Left ventricle myocardium inferior (tissue), 1 donor: ENCODE data around the gene LGALSL. TPM values are rescaled to one million over a fixed set of nuclear protein-coding genes. Genes with fewer than 3 reads are reported as not detected.

Experiments
- DNase-seq: peaks from one replicate; pipeline ENCODE4 v3.0.0-alpha.2; 2020
- H3K27ac ChIP-seq: fragments of 200-600 bp; replicated peaks from 2 replicates; pipeline ENCODE4 v1.8.0; 2021
- H3K27me3 ChIP-seq: fragments of 200-600 bp; 2 replicates; pipeline ENCODE4 v1.8.0; 2021; ENCODE audit warnings: low read depth
- H3K36me3 ChIP-seq: fragments of 200-600 bp; 2 replicates; pipeline ENCODE4 v1.8.0; 2021
- H3K4me1 ChIP-seq: fragments of 200-600 bp; 2 replicates; pipeline ENCODE4 v1.8.0; 2021
- H3K4me3 ChIP-seq: fragments of 200-600 bp; 2 replicates; pipeline ENCODE4 v1.8.0; 2021; ENCODE audit warnings: mild to moderate bottlenecking, moderate library complexity
- H3K9me3 ChIP-seq: fragments of 200-600 bp; replicated peaks from 2 replicates; pipeline ENCODE4 v1.8.0; 2021
- intact Hi-C: fragments of 100-400 bp; cut with micrococcal nuclease; formaldehyde crosslinking; loops from one replicate; pipeline ENCODE4 v1.11.0; 2022
- total RNA-seq: library from RNA; stranded (reverse); fragmentation: NEBNext Ultra II Directional; extraction: Animal tissue kit (Norgen Biotek cat#: 25700); gene quantifications from one replicate; pipeline ENCODE4 v1.2.1, GENCODE V29; 2021
- TF ChIP-seq, protein P1 (sequence below): fragments of 200-600 bp; IDR thresholded peaks from 2 replicates; pipeline ENCODE4 v1.8.0; 2021; ENCODE audit warnings: antibody characterized with exemption, mild to moderate bottlenecking, borderline replicate concordance
- donor health status: DM: no; HTN: yes; CAD: no; lungs with severe emphysema.

Gene LGALSL
- total RNA-seq, 1 donor from 2014 or later: 8.1 TPM

DNA sequence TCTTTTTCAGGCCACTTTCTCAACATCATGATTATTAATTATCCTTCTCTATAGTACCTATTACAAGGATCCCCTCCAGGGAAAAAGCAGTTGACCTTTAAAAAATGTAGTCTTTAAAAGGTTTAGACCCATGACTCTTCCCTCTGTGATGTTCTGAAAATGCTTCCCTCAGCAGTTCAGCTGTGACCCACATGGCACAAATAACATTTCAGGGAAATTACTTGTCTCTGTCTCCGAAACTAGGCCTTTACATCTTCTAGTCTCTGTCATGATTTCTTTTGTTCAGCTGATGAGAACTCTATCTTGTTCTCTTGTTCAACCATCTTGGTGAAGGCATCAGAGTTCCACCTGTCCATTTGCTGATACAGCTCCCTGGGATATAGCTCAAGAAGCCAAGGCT lies 28.3 kb downstream of the LGALSL start:
- DNase-seq: no peak
- H3K4me1 ChIP-seq: peaks cover 16% of the 10 kb centered on the region
- no peak overlapping the region for H3K27ac ChIP-seq
- H3K9me3 ChIP-seq: no peaks in the 10 kb centered on the region
- no peak overlapping the region for H3K4me3 ChIP-seq
- TF ChIP-seq, protein P1, sequence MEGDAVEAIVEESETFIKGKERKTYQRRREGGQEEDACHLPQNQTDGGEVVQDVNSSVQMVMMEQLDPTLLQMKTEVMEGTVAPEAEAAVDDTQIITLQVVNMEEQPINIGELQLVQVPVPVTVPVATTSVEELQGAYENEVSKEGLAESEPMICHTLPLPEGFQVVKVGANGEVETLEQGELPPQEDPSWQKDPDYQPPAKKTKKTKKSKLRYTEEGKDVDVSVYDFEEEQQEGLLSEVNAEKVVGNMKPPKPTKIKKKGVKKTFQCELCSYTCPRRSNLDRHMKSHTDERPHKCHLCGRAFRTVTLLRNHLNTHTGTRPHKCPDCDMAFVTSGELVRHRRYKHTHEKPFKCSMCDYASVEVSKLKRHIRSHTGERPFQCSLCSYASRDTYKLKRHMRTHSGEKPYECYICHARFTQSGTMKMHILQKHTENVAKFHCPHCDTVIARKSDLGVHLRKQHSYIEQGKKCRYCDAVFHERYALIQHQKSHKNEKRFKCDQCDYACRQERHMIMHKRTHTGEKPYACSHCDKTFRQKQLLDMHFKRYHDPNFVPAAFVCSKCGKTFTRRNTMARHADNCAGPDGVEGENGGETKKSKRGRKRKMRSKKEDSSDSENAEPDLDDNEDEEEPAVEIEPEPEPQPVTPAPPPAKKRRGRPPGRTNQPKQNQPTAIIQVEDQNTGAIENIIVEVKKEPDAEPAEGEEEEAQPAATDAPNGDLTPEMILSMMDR: no peak
- no peaks in the 10 kb centered on the region for H3K36me3 ChIP-seq
- intact Hi-C loops: no loop called here
- no peaks in the 10 kb centered on the region for H3K27me3 ChIP-seq

DNA sequence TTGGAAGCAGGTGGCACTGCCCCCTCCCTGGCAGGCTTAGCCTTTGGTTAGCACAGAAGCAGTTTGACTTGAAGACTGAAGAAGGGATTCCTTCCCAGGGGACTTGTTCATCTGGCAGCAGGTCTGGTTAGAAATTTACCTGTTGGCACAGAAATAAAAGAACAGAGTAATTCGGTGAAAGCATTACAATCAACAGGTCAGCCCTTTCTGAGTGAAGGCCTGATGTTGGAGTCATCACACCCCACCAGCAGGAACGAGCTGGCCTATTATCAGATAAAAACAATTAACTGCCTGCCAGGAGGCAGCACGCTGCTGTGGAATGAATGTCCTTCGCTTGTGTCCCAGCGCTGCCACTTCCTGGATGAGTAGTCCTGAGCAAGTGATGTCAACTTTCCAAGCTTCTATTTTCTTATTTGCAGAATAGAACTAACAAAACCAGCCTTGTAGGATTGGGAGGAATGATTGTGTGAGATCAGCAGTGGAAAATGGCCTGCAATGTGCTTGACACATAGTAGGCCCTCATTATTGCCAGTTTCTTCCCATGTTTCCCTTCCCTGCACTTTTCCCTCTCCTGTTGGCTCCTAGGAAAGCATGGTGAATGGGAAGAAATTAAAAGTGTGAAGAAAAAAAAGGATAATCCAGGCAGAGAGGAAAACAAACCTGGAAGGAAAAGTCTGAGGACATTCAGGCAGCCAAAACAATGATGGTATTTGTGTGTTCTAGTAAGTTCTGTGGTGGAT lies 29.0 kb downstream of the LGALSL start:
- DNase-seq: no peak
- no peaks in the 10 kb centered on the region for H3K27me3 ChIP-seq
- H3K27ac ChIP-seq: no peak overlapping the region
- TF ChIP-seq, protein P1: no peak
- H3K4me3 ChIP-seq: no peak overlapping the region
- H3K9me3 ChIP-seq: no peaks in the 10 kb centered on the region
- H3K4me1 ChIP-seq: peaks cover 21% of the 10 kb centered on the region
- H3K36me3 ChIP-seq: no peaks in the 10 kb centered on the region
- intact Hi-C loops: no loop called here

DNA sequence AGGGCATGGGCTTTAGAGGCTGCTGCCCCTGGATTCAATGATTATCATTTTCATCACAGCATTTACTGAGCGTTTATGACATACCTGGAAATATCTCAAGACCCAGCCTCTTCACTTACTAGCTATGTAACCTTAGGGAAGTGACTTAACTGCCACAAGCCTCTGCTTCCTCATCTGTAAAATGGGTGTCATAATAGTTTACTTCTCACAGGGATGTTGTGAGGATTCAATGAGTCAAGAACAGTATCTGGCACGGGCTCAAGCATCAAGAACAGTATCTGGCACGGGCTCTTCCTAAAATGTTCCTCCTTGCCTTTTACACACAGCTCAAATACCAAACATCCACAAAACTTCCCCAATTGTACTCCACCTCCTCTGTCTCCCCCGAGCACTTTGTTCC lies 31.4 kb downstream of the LGALSL start:
- TF ChIP-seq, protein P1: no peak
- DNase-seq: no peak
- no peak overlapping the region for H3K4me3 ChIP-seq
- H3K4me1 ChIP-seq: peaks cover 32% of the 10 kb centered on the region
- H3K27me3 ChIP-seq: no peaks in the 10 kb centered on the region
- no peaks in the 10 kb centered on the region for H3K36me3 ChIP-seq
- H3K9me3 ChIP-seq: no peaks in the 10 kb centered on the region
- intact Hi-C loops: loop anchor here (5.0 kb wide), 1 partner anchor 153 kb away; no protein-coding TSS in a partner anchor
- H3K27ac ChIP-seq: no peak overlapping the region

DNA sequence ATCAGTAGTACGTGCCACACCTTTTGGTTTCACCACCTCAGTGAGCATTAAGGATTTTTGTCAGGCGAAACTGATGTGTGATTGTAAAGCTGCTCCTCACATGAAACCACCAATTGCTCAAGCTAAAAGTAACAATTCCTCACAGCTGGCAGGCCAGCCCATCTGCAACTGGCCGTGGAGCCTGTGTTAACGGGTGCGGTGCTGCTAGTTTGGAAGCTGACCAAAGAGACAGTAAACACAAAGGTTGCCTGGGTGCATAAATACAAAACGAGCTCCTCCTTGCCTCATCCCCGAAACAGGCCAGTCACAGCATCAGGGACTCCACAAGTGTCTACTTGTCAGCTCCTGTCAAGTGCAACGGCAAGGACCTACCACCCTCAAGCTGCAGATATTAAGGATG lies 32.0 kb downstream of the LGALSL start:
- Histone ChIP-seq H3K9me3 (no peaks in the 10 kb centered on the region), H3K36me3 (no peaks in the 10 kb centered on the region), H3K27ac (no peak overlapping the region), H3K4me1 (peaks cover 32% of the 10 kb centered on the region), H3K27me3 (no peaks in the 10 kb centered on the region), H3K4me3 (no peak overlapping the region)
- intact Hi-C loops: loop anchor here (5.0 kb wide), 1 partner anchor 154 kb away; no protein-coding TSS in a partner anchor
- TF ChIP-seq, protein P1: no peak
- DNase-seq: peak; percentile 26

DNA sequence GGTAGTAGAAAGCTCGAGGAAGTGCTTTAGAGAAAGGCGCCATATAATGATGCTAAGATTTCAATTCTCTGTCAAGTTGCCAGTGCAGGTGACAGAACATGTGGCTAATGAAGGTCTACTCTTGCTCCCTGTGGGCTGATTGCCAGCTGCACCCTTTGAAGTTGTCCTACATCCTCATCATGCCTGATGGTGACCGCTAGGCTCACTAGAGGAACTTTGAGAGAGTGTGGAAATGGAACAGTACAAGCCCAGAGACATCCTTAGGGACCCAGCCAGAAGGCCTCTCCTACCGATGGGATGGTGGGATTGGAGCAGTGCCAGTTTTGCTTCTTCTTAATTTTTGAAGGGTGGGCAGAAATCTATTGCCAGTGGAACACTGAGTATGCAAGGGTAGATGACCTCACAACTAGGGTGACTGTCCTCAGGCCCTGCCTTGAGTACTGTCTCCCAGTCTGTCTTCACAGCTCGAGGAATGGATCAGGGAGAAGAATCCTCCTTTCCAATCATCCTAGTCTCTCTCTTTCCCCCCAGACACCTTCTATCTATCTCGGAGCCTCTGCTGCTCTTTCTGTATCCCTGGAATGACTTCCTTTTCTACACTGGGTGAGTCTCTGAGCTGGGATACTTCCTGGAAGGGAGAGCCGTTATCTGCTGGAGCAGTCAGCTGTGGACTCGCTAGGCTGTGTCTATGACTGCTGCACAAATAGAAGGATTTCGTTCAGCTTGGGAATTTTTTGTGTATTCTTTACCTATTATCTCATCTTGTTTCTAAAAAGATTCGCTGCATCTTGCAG lies 33.5 kb downstream of the LGALSL start:
- DNase-seq: no peak
- intact Hi-C loops: loop anchor here (5.0 kb wide), 1 partner anchor 155 kb away; no protein-coding TSS in a partner anchor
- no peak overlapping the region for H3K4me3 ChIP-seq
- TF ChIP-seq, protein P1: no peak
- no peaks in the 10 kb centered on the region for H3K9me3 ChIP-seq
- peak overlapping the region; percentile 35 for H3K27ac ChIP-seq
- no peaks in the 10 kb centered on the region for H3K27me3 ChIP-seq
- H3K36me3 ChIP-seq: no peaks in the 10 kb centered on the region
- peaks cover 32% of the 10 kb centered on the region for H3K4me1 ChIP-seq
